K562 (cell line): ENCODE data around the gene FKRP. TPM values are rescaled to one million over a fixed set of nuclear protein-coding genes. Genes with fewer than 3 reads are reported as not detected.

Experiments
- AFF1 ChIP-seq, 2 experiments: fragments of 450-650 bp; IDR thresholded peaks; 2 replicates each; pipeline ENCODE4 v1.6.1; 2018; ENCODE audit warnings: mild to moderate bottlenecking in 2 of 2, low read depth in 1 of 2; ENCODE audit not compliant: partially characterized antibody in 2 of 2
- CHD4 ChIP-seq: fragments of 200-600 bp; sonication (generic); IDR thresholded peaks from 3 replicates; pipeline ENCODE4 v1.6.1; 2012; ENCODE audit warnings: low read depth, mild to moderate bottlenecking, mixed read lengths, low read length, inconsistent platforms; ENCODE audit not compliant: insufficient read depth, insufficient replicate concordance, poor library complexity, severe bottlenecking
- DEAF1 ChIP-seq: fragments of 450-650 bp; formaldehyde crosslinking; IDR thresholded peaks from 2 replicates; pipeline ENCODE4 v1.4.0; 2020; ENCODE audit warnings: mild to moderate bottlenecking, moderate library complexity
- ELF1 ChIP-seq: fragments of 200-800 bp; sonication (Bioruptor generic); IDR thresholded peaks from 2 replicates; pipeline ENCODE4 v1.6.1; 2016; ENCODE audit warnings: missing genetic modification characterization, missing compliant biosample characterization
- ETV6 ChIP-seq, 3 experiments: fragments of 150-350 bp in 1 of 3; sonication (generic) in 1 of 3; formaldehyde crosslinking in 1 of 3; IDR thresholded peaks; 2 replicates each; pipeline versions ENCODE4 v1.6.1 to v1.8.0; 2014 to 2022; ENCODE audit warnings: borderline replicate concordance in 2 of 3, low read depth in 2 of 3, antibody characterized with exemption in 1 of 3, low read length in 1 of 3, mild to moderate bottlenecking in 1 of 3, missing genetic modification reagents in 1 of 3
- MTA3 ChIP-seq: fragments of 450-650 bp; formaldehyde crosslinking; IDR thresholded peaks from 2 replicates; pipeline ENCODE4 v1.6.1; 2017; ENCODE audit warnings: mild to moderate bottlenecking, borderline replicate concordance
- MXI1 ChIP-seq: IDR thresholded peaks from 2 replicates; pipeline ENCODE4 v1.6.1; 2011; ENCODE audit warnings: low read depth, mild to moderate bottlenecking, improper control_type of control experiment, low read length
- MYNN ChIP-seq, 2 experiments: sonication (generic); formaldehyde crosslinking in 1 of 2; IDR thresholded peaks; 2 replicates each; pipeline versions ENCODE4 v1.5.0 to v1.6.1; 2016 to 2020; ENCODE audit warnings: antibody characterized with exemption in 1 of 2, missing genetic modification reagents in 1 of 2
- NCOR1 ChIP-seq: fragments of 450-650 bp; IDR thresholded peaks from 2 replicates; pipeline ENCODE4 v1.6.1; 2016; ENCODE audit warnings: mild to moderate bottlenecking, moderate library complexity
- SIN3B ChIP-seq: fragments of 450-650 bp; IDR thresholded peaks from 2 replicates; pipeline ENCODE4 v1.6.1; 2017; ENCODE audit warnings: low read depth, mild to moderate bottlenecking, moderate library complexity
- SOX6 ChIP-seq: fragments of 450-650 bp; IDR thresholded peaks from 2 replicates; pipeline ENCODE4 v1.6.1; 2014; ENCODE audit warnings: mild to moderate bottlenecking
- SP1 ChIP-seq: sonication (generic); formaldehyde crosslinking; IDR thresholded peaks from 2 replicates; pipeline ENCODE4 v1.8.1; 2022; ENCODE audit warnings: mild to moderate bottlenecking, missing genetic modification reagents
- STAT6 ChIP-seq: sonication (generic); formaldehyde crosslinking; IDR thresholded peaks from 2 replicates; pipeline ENCODE4 v1.8.1; 2023; ENCODE audit warnings: mild to moderate bottlenecking, missing genetic modification reagents
- USF2 ChIP-seq: sonication (generic); formaldehyde crosslinking; IDR thresholded peaks from 2 replicates; pipeline ENCODE4 v1.5.0; 2020; ENCODE audit warnings: missing genetic modification reagents
- polyA plus RNA-seq, 8 experiments: library from polyadenylated mRNA; depleted of rRNA in 4 of 8; stranded (reverse) in 5 of 8; unstranded in 3 of 8; fragments of >200 nt; fragmentation: Nextera tagmentation in 2 of 8; fragmentation: Illumina TruSeq in 1 of 8; extraction: Ambion mirVana in 2 of 8; extraction: Trizol in 1 of 8; gene quantifications; 2 replicates each; pipeline versions ENCODE4 v1.2.1 to v1.2.3, GENCODE V29; 2011 to 2014; ENCODE audit warnings: inconsistent platforms in 1 of 8, missing spikeins in 1 of 8
- total RNA-seq, 7 experiments: library from RNA; depleted of rRNA in 6 of 7; stranded (reverse); fragments of >200 nt in 6 of 7; fragmentation: Illumina TruSeq in 2 of 7; extraction: Trizol in 2 of 7; gene quantifications; 2 replicates each; pipeline versions ENCODE4 v1.2.1 to v1.2.3, GENCODE V29; 2011 to 2021; ENCODE audit warnings: low replicate concordance in 1 of 7

Gene FKRP
- total and polyA plus RNA-seq, 9 of the 15 experiments (the other 6 are each of a cell fraction or from before 2014, with no cell fraction given) = 0.68 to 16.1 (median 6.5) TPM

- TF ChIP-seq DEAF1 (CRISPR knock-in tag) = peak; percentile 13; the same call in 1 of the 2 replicates
- peak; percentile 38; the same call in 1 of the 2 replicates for TF ChIP-seq SOX6
- TF ChIP-seq CHD4 = peak; percentile 40
- peak; percentile 94 for TF ChIP-seq MTA3
- TF ChIP-seq SIN3B = no peak
- TF ChIP-seq USF2 (CRISPR knock-in tag) = peak; percentile 43; the same call in 1 of the 2 replicates
- TF ChIP-seq ELF1 = peak; percentile 94
- TF ChIP-seq ETV6 (IDR thresholded peaks at IDR 0.05; ENCODE audit: borderline replicate concordance in 1 of 2, low read depth in 2 of 2, low read length in 1 of 2) = peak; percentile 99 to 100
- 0 out of 2 replicates have a peak, but pooled peaks have one; percentile 44 for TF ChIP-seq ETV6 (CRISPR knock-in tag; IDR thresholded peaks at IDR 0.05; ENCODE audit: borderline replicate concordance)
- peak; percentile 61 to 68 for TF ChIP-seq AFF1 (IDR thresholded peaks at IDR 0.05; ENCODE audit: low read depth in 1 of 2, partially characterized antibody in 2 of 2)
- TF ChIP-seq NCOR1 = peak; percentile 88
- peak; percentile 79 for TF ChIP-seq MXI1
- peak; percentile 98 for TF ChIP-seq STAT6 (CRISPR knock-in tag)
- TF ChIP-seq MYNN (IDR thresholded peaks at IDR 0.05) = peak; percentile 89
- TF ChIP-seq MYNN (CRISPR knock-in tag; IDR thresholded peaks at IDR 0.05) = no peak
- peak; percentile 52 for TF ChIP-seq SP1 (CRISPR knock-in tag)
These were observed 40.6 kb downstream of the FKRP start (continued) for GRCh38 chr19:46786236-46787039.
